HUES6 (cell line): ENCODE measurements around the gene GAGE10.
A peak's percentile ranks its signal among the peaks of the same experiment; 100 is the strongest.
"Not testable (repeated sequence)": the region's sequence is repeated elsewhere in the genome, so short reads cannot be mapped to it uniquely, and the experiment has no call there.

Experiments used
- H3K27ac ChIP-seq: 2 replicates; pipeline ENCODE4 v1.7.0; 2013; ENCODE audit warnings: low read depth, mild to moderate bottlenecking, low read length, inconsistent platforms
- H3K27me3 ChIP-seq: 2 replicates; pipeline ENCODE4 v1.6.1; 2013; ENCODE audit warnings: low read length; ENCODE audit not compliant: control insufficient read depth, insufficient read depth
- H3K36me3 ChIP-seq: 2 replicates; pipeline ENCODE4 v1.6.1; 2013; ENCODE audit warnings: low read length; ENCODE audit not compliant: control insufficient read depth, insufficient read depth
- H3K4me1 ChIP-seq: 2 replicates; pipeline ENCODE4 v1.6.1; 2013; ENCODE audit warnings: low read length; ENCODE audit not compliant: control insufficient read depth, insufficient read depth
- H3K4me3 ChIP-seq: 2 replicates; pipeline ENCODE4 v1.5.1; 2013; ENCODE audit warnings: low read depth, low read length
- H3K9ac ChIP-seq: one replicate; pipeline ENCODE4 v1.6.1; 2013; ENCODE audit warnings: mild to moderate bottlenecking, low read length
- H3K9me3 ChIP-seq: 2 replicates; pipeline ENCODE4 v1.6.1; 2013; ENCODE audit warnings: low read depth, low read length; ENCODE audit not compliant: control insufficient read depth, insufficient read depth

GAGE10 gene

GRCh38 chrX:49292400-49293362, 10.8 kb upstream of the GAGE10 start:
- H3K36me3 ChIP-seq: no peaks in the 10 kb centered on the region
- H3K27me3 ChIP-seq: no peaks in the 10 kb centered on the region
- no peak overlapping the region for H3K9ac ChIP-seq
- H3K4me1 ChIP-seq: 0 out of 2 replicates have a peak, but pooled peaks cover 3% of the 10 kb centered on the region
- peaks cover 13% of the 10 kb centered on the region; the same call in 1 of the 2 replicates for H3K9me3 ChIP-seq
- no peak overlapping the region for H3K4me3 ChIP-seq
- no peak overlapping the region for H3K27ac ChIP-seq

- not testable (repeated sequence) for H3K9me3 ChIP-seq, H3K36me3 ChIP-seq, H3K9ac ChIP-seq, H3K27ac ChIP-seq, H3K4me3 ChIP-seq, H3K27me3 ChIP-seq, H3K4me1 ChIP-seq
These were observed 4.2 kb upstream of the GAGE10 start for GRCh38 chrX:49299293-49299692.

GRCh38 chrX:49300703-49301102, 2.7 kb upstream of the GAGE10 start:
- Histone ChIP-seq H3K9ac (no peak overlapping the region), H3K36me3 (no peaks in the 10 kb centered on the region), H3K4me3 (no peak overlapping the region), H3K27me3 (no peaks in the 10 kb centered on the region; the same call in 1 of the 2 replicates), H3K4me1 (peaks cover 4% of the 10 kb centered on the region; the same call in 1 of the 2 replicates), H3K9me3 (no peaks in the 10 kb centered on the region; the same call in 1 of the 2 replicates), H3K27ac (no peak overlapping the region)

- H3K9ac ChIP-seq, H3K4me3 ChIP-seq, H3K27ac ChIP-seq, H3K9me3 ChIP-seq, H3K27me3 ChIP-seq, H3K36me3 ChIP-seq: not testable (repeated sequence)
- peaks cover 34% of the 10 kb centered on the region for H3K4me1 ChIP-seq
These were observed 4.3 kb downstream of the GAGE10 start for GRCh38 chrX:49307775-49308174.

GRCh38 chrX:49308604-49309269, 5.3 kb downstream of the GAGE10 start:
- H3K27me3 ChIP-seq: peaks cover 2% of the 10 kb centered on the region; the same call in 1 of the 2 replicates
- H3K4me3 ChIP-seq: peak overlapping the region; percentile 38
- H3K27ac ChIP-seq: peak overlapping the region; percentile 61; the same call in 1 of the 2 replicates
- peaks cover 8% of the 10 kb centered on the region; the same call in 1 of the 2 replicates for H3K9me3 ChIP-seq
- H3K36me3 ChIP-seq: no peaks in the 10 kb centered on the region
- peak overlapping the region; percentile 68 for H3K9ac ChIP-seq
- peaks cover 34% of the 10 kb centered on the region for H3K4me1 ChIP-seq

GRCh38 chrX:49309401-49309981, 6.0 kb downstream of the GAGE10 start:
- H3K27ac ChIP-seq: peak overlapping the region; percentile 61; the same call in 1 of the 2 replicates
- peaks cover 2% of the 10 kb centered on the region; the same call in 1 of the 2 replicates for H3K27me3 ChIP-seq
- peaks cover 34% of the 10 kb centered on the region for H3K4me1 ChIP-seq
- H3K9me3 ChIP-seq: peaks cover 8% of the 10 kb centered on the region; the same call in 1 of the 2 replicates
- peak overlapping the region; percentile 68 for H3K9ac ChIP-seq
- H3K4me3 ChIP-seq: peak overlapping the region; percentile 38
- no peaks in the 10 kb centered on the region for H3K36me3 ChIP-seq

DNA sequence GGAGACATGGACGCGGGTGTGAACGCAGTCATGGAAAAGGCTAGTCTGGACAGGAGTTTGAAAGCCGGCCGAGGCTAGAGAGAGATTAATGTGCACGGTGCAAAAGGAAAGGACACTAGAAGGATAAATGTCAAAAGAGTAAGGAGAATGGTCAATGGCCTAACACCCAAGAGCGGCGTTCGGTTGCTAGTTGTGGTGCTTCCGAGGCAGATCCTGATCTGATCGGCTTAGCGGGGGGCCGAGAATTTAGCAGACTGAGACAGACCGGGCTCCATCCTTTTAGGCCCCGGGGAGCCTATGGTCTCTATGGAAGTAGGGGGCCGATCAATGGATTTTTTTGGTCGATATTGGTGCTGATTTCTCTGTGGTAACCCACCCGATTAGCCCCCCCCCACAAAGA, 6.9 kb downstream of the GAGE10 start:
- Histone ChIP-seq H3K27me3 (peaks cover 2% of the 10 kb centered on the region; the same call in 1 of the 2 replicates), H3K9me3 (peaks cover 8% of the 10 kb centered on the region; the same call in 1 of the 2 replicates), H3K36me3 (no peaks in the 10 kb centered on the region), H3K9ac (peak overlapping the region; percentile 51), H3K4me1 (peaks cover 34% of the 10 kb centered on the region), H3K27ac (peak overlapping the region; percentile 56; the same call in 1 of the 2 replicates), H3K4me3 (peak overlapping the region; percentile 38)

DNA sequence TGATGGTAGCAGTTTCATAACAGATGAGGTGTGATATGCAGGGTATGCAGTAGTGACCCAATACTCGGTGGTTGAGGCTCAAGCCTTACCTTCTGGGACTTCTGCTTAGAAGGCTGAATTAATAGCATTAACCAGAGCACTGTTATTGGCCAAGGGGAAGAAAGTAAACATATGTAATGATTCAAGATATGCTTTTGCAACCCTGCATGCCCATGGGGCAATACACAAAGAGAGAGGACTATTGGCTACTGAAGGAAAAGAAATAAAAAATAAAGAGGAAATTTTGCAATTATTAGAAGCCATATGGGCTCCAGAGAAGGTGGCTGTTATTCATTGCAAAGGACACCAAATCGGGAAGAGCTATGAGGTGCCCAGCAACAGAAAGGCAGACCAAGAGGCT, 8.7 kb downstream of the GAGE10 start:
- H3K4me3 ChIP-seq: no peak overlapping the region
- peaks cover 2% of the 10 kb centered on the region; the same call in 1 of the 2 replicates for H3K27me3 ChIP-seq
- no peaks in the 10 kb centered on the region for H3K36me3 ChIP-seq
- H3K4me1 ChIP-seq: peaks cover 34% of the 10 kb centered on the region
- no peak overlapping the region for H3K9ac ChIP-seq
- H3K27ac ChIP-seq: no peak overlapping the region
- H3K9me3 ChIP-seq: peaks cover 8% of the 10 kb centered on the region; the same call in 1 of the 2 replicates

DNA sequence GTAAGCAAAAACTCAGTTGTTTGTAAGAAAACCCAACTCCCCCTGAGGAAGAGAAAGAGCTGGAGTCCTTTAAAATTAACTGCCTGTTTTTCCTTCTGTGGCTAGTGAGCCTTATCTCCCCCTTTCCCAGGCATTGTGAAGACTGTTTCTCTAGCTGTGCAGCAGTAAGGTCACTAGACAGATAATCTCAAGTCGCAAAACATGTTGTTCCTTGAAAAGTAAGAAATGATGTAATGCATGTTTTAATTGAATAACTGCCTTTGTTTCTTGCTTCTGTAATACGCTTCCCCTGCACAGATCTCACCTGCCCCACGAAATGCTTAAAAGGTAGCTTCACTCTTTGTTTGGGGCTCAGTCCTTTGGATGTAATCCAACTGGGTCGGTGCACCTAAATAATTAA, 12.6 kb downstream of the GAGE10 start:
- H3K9me3 ChIP-seq: no peaks in the 10 kb centered on the region; the same call in 1 of the 2 replicates
- peaks cover 2% of the 10 kb centered on the region; the same call in 1 of the 2 replicates for H3K4me1 ChIP-seq
- H3K4me3 ChIP-seq: no peak overlapping the region
- H3K36me3 ChIP-seq: no peaks in the 10 kb centered on the region
- no peak overlapping the region for H3K27ac ChIP-seq
- no peak overlapping the region for H3K9ac ChIP-seq
- 0 out of 2 replicates have a peak, but pooled peaks cover 2% of the 10 kb centered on the region for H3K27me3 ChIP-seq

GRCh38 chrX:49321737-49322136, 18.3 kb downstream of the GAGE10 start, which contains the start of gene GAGE12J:
Gene GAGE12J (plus strand): TSS chrX:49322037. CDS start chrX:49323194, 1,157 bp downstream.
- not testable (repeated sequence) for H3K27ac ChIP-seq, H3K36me3 ChIP-seq, H3K4me1 ChIP-seq, H3K9ac ChIP-seq, H3K27me3 ChIP-seq, H3K4me3 ChIP-seq, H3K9me3 ChIP-seq
